GM12865 (cell line): ENCODE results near the gene COMMD8.

Experiments used
- DNase-seq: peaks from one replicate; pipeline ENCODE4 v3.0.0; 2010; ENCODE audit warnings: low read depth
- H3K4me3 ChIP-seq: 2 replicates; pipeline ENCODE4 v1.5.1; 2011; ENCODE audit warnings: mild to moderate bottlenecking, low read depth, low read length, control low read depth
- CTCF ChIP-seq: IDR thresholded peaks from 2 replicates; pipeline ENCODE4 v1.5.1; 2011; ENCODE audit warnings: low read length, control low read depth, low read depth, inconsistent platforms; ENCODE audit not compliant: insufficient read depth; ENCODE audit errors: missing control alignments

COMMD8 gene

GRCh38 chr4:47485768-47486167 lies 22.3 kb upstream of the COMMD8 start:
- DNase-seq: no peak
- no peak for TF ChIP-seq CTCF
- peak overlapping the region; percentile 45 for H3K4me3 ChIP-seq

- DNase-seq: peak; percentile 93
- TF ChIP-seq CTCF: no peak
- H3K4me3 ChIP-seq: peak within 1 kb of the TSS; percentile 45
These were observed 21.7 kb upstream of the COMMD8 start, which contains the start of gene ATP10D for GRCh38 chr4:47485047-47485692. Gene ATP10D, plus strand, starts transcription at chr4:47485275. Its CDS starts 27,266 bp downstream, at chr4:47512541.

- H3K4me3 ChIP-seq: 0 out of 2 replicates have a peak overlapping the region, but pooled peaks have one; percentile 45
- DNase-seq: peak; percentile 54
- TF ChIP-seq CTCF: no peak
These were observed 20.7 kb upstream of the COMMD8 start for GRCh38 chr4:47484168-47484567.

GRCh38 chr4:47483745-47484144 lies 20.2 kb upstream of the COMMD8 start:
- peak; percentile 20 for DNase-seq
- H3K4me3 ChIP-seq: no peak overlapping the region
- TF ChIP-seq CTCF: no peak

- TF ChIP-seq CTCF: no peak
- DNase-seq: peak; percentile 41
- no peak overlapping the region for H3K4me3 ChIP-seq
These were observed 18.8 kb upstream of the COMMD8 start for GRCh38 chr4:47482326-47482725.

- TF ChIP-seq CTCF: no peak
- no peak for DNase-seq
- H3K4me3 ChIP-seq: no peak overlapping the region
These were observed 15.3 kb upstream of the COMMD8 start for GRCh38 chr4:47478804-47479203.

- H3K4me3 ChIP-seq: no peak overlapping the region
- no peak for TF ChIP-seq CTCF
- DNase-seq: no peak
These were observed 11.9 kb upstream of the COMMD8 start for GRCh38 chr4:47475411-47475810.
